Right lobe of liver (tissue), 6 donors: Measurements from ENCODE around the gene KRTAP4-5. TPM values are rescaled to one million over a fixed set of nuclear protein-coding genes. Genes with fewer than 3 reads are reported as not detected.

Experiments used
- ATAC-seq, 4 donors: fragments of 200-7000 bp; cut with Tn5 transposase; one replicate each; pipeline ENCODE4 v1.9.1; 2020; ENCODE audit warnings: mild to moderate bottlenecking in 4 of 4, moderate library complexity in 4 of 4
- DNase-seq, 3 donors: peaks; one replicate each; pipeline ENCODE4 v3.0.0-alpha.2; 2020
- H3K27ac ChIP-seq, 3 donors: fragments of 200-600 bp; one replicate each; pipeline ENCODE4 v1.8.0; 2022
- H3K27me3 ChIP-seq, 2 donors: fragments of 200-600 bp; one replicate each; pipeline ENCODE4 v1.8.0; 2022
- H3K36me3 ChIP-seq, 4 donors: fragments of 200-600 bp; sonication (generic) in 1 of 4; one replicate each; pipeline versions ENCODE4 v1.5.1 to v1.8.0; 2017 to 2022; ENCODE audit warnings: control low read depth in 1 of 4
- H3K4me1 ChIP-seq, 4 donors: fragments of 200-600 bp; sonication (generic) in 1 of 4; one replicate each; pipeline versions ENCODE4 v1.5.1 to v1.8.0; 2017 to 2022; ENCODE audit warnings: control low read depth in 1 of 4
- H3K4me3 ChIP-seq, 3 donors: fragments of 200-600 bp; one replicate each; pipeline ENCODE4 v1.8.0; 2022
- H3K9me3 ChIP-seq, 4 donors: fragments of 200-600 bp; sonication (generic) in 1 of 4; one replicate each; pipeline versions ENCODE4 v1.5.1 to v1.8.0; 2017 to 2022; ENCODE audit warnings: control low read depth in 1 of 4
- POLR2A ChIP-seq: fragments of 450-650 bp; IDR thresholded peaks from one replicate; pipeline ENCODE4 v1.6.1; 2017; ENCODE audit warnings: antibody characterized with exemption, mild to moderate bottlenecking
- WGBS: methylation state at CpG from one replicate; pipeline ENCODE4 v1.1.6; 2018; ENCODE audit warnings: low coverage, low lambda C conversion rate; ENCODE audit not compliant: insufficient coverage; ENCODE audit errors: missing lambda C conversion rate; 5-methylcytosine and 5-hydroxymethylcytosine counted together
- intact Hi-C, 2 donors: fragments of 100-400 bp; cut with DNase I; formaldehyde crosslinking; loops; one replicate each; pipeline versions ENCODE4 v1.11.2 to v1.14.1; 2022
- total RNA-seq, 6 experiments: library from RNA; depleted of rRNA in 2 of 6; stranded (reverse); fragments of >200 nt in 2 of 6; fragmentation: NEBNext Ultra II Directional in 3 of 6; extraction: Animal tissue kit (Norgen Biotek cat#: 25700) in 3 of 6; gene quantifications; one replicate each; pipeline versions ENCODE4 v1.1.0 to v1.2.4, GENCODE V29; 2016 to 2023
- TF ChIP-seq, protein P1 (sequence below), 4 donors: fragments of 200-600 bp in 3 of 4; fragments of 450-650 bp in 1 of 4; IDR thresholded peaks; one replicate each; pipeline versions ENCODE4 v1.5.1 to v1.8.0; 2016 to 2022; ENCODE audit warnings: antibody characterized with exemption in 4 of 4, mild to moderate bottlenecking in 2 of 4
- donor health status: DM: no; HTN: yes; CAD: no.
- donor health status: DM: no; HTN: no; CAD: no.
- donor health status: DM: no; HTN: no; CAD: no.
- donor health status: DM: no; HTN: yes; CAD: no.
- donor health status: DM: no; HTN: yes; CAD: no.

The KRTAP4-5 gene
- total RNA-seq, 6 experiments from 2014 or later = not detected

DNA sequence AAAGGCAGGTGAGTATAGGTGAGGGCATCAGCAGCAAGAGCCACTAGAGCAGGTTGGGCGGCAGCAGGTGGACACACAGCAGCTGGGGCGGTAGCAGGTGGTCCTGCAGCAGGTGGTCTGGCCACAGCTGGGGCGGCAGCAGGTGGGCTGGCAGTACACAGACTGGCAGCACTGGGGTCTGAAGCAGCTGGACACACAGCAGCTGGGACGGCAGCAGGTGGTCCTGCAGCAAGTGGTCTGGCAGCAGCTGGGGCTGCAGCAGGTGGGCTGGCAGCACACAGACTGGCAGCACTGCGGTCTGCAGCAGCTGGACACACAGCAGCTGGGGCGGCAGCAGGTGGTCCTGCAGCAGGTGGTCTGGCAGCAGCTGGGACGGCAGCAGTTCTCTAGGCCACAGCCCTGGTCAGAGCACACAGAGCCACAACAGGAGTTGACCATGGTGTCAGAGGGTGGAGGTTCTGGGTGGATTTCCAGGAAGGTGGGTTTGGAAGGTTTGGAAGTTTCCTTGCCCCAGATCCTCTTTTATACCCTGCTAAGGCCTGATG, 28.2 kb upstream of the KRTAP4-5 start, which contains the start of gene KRTAP4-2:
Gene KRTAP4-2 (minus strand): TSS at position 495 of the 545 bp plus-strand sequence. CDS start 57 bp downstream, at position 438.
- Histone ChIP-seq H3K36me3 (no peaks in the 10 kb centered on the region), H3K4me1 (no peaks in the 10 kb centered on the region), H3K27me3 (no peaks in the 10 kb centered on the region), H3K27ac (no peak within 1 kb of the TSS), H3K4me3 (no peak within 1 kb of the TSS), H3K9me3 (no peaks in the 10 kb centered on the region)
- intact Hi-C loops = no loop called here
- TF ChIP-seq, protein P1, sequence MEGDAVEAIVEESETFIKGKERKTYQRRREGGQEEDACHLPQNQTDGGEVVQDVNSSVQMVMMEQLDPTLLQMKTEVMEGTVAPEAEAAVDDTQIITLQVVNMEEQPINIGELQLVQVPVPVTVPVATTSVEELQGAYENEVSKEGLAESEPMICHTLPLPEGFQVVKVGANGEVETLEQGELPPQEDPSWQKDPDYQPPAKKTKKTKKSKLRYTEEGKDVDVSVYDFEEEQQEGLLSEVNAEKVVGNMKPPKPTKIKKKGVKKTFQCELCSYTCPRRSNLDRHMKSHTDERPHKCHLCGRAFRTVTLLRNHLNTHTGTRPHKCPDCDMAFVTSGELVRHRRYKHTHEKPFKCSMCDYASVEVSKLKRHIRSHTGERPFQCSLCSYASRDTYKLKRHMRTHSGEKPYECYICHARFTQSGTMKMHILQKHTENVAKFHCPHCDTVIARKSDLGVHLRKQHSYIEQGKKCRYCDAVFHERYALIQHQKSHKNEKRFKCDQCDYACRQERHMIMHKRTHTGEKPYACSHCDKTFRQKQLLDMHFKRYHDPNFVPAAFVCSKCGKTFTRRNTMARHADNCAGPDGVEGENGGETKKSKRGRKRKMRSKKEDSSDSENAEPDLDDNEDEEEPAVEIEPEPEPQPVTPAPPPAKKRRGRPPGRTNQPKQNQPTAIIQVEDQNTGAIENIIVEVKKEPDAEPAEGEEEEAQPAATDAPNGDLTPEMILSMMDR (IDR thresholded peaks at IDR 0.05) = no peak
- TF ChIP-seq POLR2A = no peak
- ATAC-seq = no peak
- no peak for DNase-seq
- no CpG with 5 or more reads among the region's 7 CpGs for WGBS

DNA sequence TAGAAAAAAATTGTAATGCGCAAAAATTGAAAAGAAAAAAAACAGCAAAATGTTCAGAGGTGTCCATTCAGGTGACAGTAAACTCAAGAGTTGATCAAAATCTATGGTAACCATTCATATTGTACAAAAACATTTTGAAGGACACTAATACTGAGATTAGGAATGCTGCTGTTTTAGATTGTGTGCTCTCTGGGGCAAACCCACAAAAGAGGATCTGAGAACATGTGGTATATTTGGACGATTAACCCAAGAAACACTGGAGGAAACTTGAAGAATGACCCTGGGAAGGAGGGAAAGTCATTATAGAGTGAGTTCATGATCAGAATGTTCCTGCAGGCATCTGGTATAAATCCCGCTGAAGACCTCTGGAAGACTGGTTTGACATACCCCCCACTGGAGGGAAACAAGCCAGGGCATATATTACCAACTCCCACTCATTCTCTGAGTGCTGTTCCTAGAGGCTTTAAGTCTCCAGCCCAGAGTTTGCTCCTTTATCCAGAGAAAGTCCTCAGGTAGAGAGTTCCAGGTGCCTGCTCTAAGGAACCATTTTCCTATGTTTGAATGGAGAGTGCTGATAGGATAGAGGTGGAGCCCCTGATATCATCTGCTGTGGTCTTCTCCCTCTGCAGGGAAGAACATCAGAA, 27.2 kb upstream of the KRTAP4-5 start:
- H3K27me3 ChIP-seq = no peaks in the 10 kb centered on the region
- no peaks in the 10 kb centered on the region for H3K9me3 ChIP-seq
- intact Hi-C loops = no loop called here
- H3K36me3 ChIP-seq = no peaks in the 10 kb centered on the region
- DNase-seq (no peak), ATAC-seq (no peak)
- TF ChIP-seq POLR2A = no peak
- TF ChIP-seq, protein P1 (IDR thresholded peaks at IDR 0.05) = no peak
- no peak overlapping the region for H3K27ac ChIP-seq
- 58% methylated on average over 3 of the region's 3 CpGs for WGBS
- no peak overlapping the region for H3K4me3 ChIP-seq
- H3K4me1 ChIP-seq = no peaks in the 10 kb centered on the region

- DNase-seq = no peak
- Histone ChIP-seq H3K9me3 (no peaks in the 10 kb centered on the region), H3K4me1 (no peaks in the 10 kb centered on the region), H3K27ac (no peak overlapping the region), H3K27me3 (no peaks in the 10 kb centered on the region), H3K4me3 (no peak overlapping the region), H3K36me3 (no peaks in the 10 kb centered on the region)
- no peak for ATAC-seq
- intact Hi-C loops = no loop called here
- TF ChIP-seq, protein P1 (IDR thresholded peaks at IDR 0.05) = no peak
- TF ChIP-seq POLR2A = no peak
- 50% methylated on average over 2 of the region's 2 CpGs for WGBS
Measured at GRCh38 chr17:41171886-41172285, 22.3 kb upstream of the KRTAP4-5 start.

DNA sequence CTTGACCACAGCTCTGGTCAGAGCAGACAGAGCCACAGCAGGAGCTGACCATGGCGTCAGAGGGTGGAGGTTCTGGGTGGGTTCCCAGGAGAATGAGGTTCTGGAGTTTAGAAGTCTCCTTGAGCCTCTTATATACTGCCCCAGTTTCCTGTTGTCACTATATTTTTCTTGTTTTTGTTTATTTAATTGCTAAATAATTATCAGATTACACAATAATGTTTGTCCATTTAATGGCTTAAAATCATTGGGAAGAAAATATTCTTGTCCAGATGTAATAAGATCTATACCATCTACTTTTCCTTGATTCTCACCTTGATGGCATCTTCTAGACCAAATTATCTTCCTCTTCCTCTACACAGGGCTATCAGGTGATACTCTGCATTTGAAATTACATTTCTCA, 18.5 kb upstream of the KRTAP4-5 start, which contains the start of gene KRTAP4-3:
Gene KRTAP4-3 (minus strand): TSS at position 101 of the 400 bp plus-strand sequence. CDS start 49 bp downstream, at position 52.
- WGBS = 60% methylated on average over 1 of the region's 1 CpG
- H3K9me3 ChIP-seq = no peaks in the 10 kb centered on the region
- no peaks in the 10 kb centered on the region for H3K27me3 ChIP-seq
- H3K27ac ChIP-seq = no peak within 1 kb of the TSS
- no peaks in the 10 kb centered on the region for H3K4me1 ChIP-seq
- no peak for ATAC-seq
- intact Hi-C loops = no loop called here
- DNase-seq = no peak
- H3K4me3 ChIP-seq = no peak within 1 kb of the TSS
- TF ChIP-seq, protein P1 (IDR thresholded peaks at IDR 0.05) = no peak
- no peak for TF ChIP-seq POLR2A
- no peaks in the 10 kb centered on the region for H3K36me3 ChIP-seq
